GM18870 (cell line): ENCODE measurements around the gene CDKN3.
A peak's percentile ranks its signal among the peaks of the same experiment; 100 is the strongest.
"Not testable (repeated sequence)": the region's sequence is repeated elsewhere in the genome, so short reads cannot be mapped to it uniquely, and the experiment has no call there.

Experiments
- ATAC-seq: cut with Tn5 transposase; IDR thresholded peaks from one replicate; pipeline ENCODE4 v1.9.1; 2021; ENCODE audit warnings: moderate library complexity; ENCODE audit not compliant: unreplicated experiment

CDKN3 gene

DNA sequence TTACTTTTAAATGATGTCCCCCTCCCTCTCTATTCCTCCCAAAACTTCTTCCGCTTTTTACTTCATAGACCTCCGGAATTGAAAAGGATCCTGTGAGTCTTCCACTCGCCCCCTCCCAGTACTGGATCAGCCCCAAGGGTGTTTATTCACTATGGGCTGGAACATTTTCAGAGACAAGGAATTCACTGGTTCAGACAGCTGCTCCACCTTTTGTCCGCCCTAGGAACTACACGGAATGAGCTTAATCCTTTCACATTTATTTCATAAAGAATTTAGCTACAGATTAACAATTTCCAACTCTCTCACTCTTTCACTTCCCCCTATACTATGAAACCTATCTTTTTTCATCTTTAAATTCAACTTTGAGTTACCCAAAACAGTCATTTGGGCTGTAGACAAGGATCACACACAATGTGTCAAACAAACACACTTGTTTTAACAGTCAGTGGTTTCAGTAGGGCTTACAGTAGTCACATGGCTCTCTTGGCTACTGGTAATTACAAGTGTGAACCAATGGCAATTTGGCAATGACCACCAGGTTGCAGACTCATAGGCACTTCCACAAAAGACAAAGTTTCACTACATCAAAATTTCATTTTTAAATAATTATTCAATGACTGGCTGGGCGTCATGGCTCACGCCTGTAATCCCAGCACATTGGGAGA, 23.8 kb downstream of the CDKN3 start:
- ATAC-seq, result no peak

DNA sequence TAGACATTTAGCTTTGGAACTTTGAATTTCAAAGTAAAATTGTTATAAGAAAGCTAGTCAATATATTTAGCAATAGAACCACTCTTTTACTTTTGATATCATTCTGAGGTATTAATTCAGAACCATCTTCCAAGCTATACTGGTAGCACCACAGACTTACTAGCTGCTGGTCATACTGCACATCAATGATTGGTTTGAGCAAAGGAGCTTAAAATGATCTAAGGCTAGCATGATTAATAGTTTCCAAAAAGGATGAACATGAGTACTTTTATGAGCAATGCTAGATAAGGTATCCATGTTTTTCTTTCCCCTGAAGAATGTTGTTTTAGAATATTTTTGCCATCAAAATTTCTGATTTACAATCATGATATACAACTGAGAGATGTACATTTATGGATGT, 27.2 kb downstream of the CDKN3 start:
- no peak for ATAC-seq

DNA sequence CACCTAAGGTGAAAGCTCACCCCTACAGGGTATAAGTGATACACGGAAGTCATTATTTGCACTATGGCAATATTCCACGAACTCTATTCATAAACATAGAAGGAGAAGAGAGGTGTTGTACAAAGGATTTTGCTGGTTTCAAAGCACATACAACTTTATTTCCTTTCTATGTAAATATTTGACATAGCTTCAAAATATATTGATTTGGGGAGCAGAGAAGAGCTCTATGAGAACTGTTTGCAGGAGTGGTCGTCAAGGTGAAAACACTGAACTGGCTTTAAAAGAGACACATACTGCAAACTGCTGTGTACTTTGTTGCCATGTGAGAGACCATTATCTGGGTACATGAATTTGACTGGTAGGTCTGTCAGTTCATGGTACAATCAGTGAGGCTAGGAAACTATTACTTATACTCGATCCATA, 27.7 kb downstream of the CDKN3 start:
- ATAC-seq, result no peak

DNA sequence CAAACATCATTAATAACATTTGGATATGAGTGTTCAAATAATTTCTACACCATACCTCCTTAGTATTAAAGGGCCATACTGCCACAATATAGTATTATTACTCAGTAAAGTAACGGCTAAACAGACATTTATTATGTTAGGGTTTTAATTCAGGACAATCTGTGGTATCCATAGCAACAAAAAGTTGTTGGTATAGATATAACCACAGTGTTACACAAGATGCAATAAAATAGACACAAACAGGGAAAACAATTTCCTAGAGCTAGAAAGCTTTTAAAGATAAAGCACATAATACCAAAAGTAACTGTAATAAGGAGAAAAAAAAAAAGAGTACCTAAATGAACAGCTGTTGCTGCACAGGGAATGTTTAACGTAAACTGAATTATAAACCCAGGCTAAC, 28.3 kb downstream of the CDKN3 start:
- no peak for ATAC-seq

DNA sequence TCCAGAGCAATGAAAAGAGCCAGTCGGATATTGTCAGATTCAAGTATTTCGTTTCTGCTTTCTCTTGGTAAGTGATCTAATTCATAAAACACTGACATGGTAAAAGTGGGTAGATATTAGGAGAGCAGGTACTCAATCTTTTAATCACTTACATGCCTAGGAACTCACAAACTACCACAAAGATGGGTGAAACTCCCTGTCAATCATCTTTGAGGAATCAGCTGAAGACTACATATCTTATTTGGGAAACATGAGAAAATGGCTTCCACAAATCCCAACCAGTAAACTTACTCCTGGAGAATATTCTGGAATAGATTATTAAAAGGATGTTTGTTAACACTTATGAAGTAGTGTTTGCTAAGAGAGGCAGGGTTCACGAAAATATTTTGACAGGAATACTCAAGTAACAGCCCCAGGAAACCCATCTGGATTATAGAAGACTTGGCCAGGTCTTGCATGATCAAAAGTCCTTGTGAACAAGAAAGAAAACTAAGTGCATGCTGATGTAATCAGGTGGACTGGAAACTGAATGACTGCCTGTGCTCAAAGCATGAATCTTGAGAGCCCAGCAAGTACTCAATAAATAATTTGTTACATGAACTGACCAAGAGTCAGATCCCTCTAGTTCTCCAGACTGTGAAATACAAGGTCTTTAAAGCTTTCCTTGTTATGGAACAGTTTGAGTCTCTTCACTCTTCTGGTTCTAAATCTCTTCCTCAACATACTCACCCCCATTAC, 28.9 kb downstream of the CDKN3 start:
- ATAC-seq, result no peak

DNA sequence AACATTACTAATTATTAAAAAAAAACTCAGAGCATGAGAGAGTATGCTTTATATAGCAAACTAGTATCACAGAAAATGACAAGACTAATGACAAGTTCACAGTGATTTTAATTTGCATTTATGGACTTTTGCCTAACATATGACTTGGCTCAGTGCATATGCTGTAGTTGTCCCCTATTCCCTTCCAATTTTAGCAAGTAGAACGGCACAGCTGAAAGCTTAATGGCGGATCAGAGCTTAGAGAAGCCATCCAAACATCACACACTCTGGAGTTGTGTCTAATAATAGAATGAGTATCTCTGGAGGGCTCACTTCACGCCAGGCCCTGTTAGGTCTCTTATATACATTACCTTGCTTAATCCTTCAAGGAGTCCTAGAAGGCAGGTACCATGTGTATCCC, 31.1 kb downstream of the CDKN3 start:
- no peak for ATAC-seq

DNA sequence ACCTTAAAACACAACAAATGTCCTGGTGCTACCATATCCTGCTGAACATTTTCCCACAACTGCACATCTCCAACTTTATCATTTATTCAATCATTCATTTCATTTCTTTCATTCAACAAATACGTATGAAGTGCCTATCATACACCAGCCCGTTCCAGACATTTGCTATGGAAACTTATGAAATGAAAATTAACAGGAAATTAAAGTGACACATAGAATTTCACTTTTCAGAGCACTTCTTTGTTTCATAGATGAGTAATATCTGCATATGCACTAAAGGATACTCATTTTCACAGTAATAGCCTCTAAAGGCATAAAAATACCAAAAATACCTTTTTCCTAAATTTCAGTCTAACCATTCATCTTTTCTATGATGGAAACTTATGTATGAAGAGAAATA, 31.7 kb downstream of the CDKN3 start:
- no peak for ATAC-seq

DNA sequence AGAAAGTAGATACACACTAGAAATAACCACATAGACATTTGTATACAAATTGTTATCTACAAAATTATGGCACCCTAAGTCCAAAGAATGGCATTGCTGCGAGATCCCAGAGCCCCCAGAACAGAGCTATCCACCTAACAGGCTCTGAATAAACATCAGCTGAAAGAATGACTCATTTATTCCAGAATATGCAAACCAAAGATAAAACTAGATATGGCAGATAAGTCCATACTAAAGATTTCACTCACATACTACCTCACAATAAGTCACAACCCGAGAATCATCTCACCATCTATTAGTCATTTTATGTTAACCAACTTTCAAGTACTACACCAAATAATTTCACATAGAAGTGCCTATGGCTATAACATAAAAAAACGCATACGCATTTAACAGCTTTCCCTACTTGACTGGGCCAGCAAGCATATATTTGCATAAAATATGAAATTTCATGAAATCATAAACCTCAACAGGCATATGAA, 38.7 kb downstream of the CDKN3 start:
- no peak for ATAC-seq

DNA sequence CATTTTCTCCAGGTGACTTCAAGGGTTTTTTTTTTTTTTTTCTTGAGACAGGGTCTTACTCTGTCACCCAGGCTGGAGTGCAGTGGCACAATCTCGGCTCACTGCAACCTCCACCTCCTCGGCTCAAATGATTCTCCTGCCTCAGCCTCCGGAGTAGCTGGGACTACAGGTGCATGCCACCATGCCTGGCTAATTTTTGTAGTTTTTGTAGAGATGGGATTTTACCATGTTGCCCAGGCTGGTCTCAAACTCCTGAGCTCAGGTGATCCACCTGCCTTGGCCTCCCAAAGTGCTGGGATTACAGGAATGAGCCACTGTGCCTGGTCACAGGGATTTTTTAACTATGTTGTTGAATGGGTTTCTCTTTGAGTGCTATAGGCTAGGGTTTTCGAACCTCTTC, 41.1 kb downstream of the CDKN3 start:
- ATAC-seq, result not testable (repeated sequence)

DNA sequence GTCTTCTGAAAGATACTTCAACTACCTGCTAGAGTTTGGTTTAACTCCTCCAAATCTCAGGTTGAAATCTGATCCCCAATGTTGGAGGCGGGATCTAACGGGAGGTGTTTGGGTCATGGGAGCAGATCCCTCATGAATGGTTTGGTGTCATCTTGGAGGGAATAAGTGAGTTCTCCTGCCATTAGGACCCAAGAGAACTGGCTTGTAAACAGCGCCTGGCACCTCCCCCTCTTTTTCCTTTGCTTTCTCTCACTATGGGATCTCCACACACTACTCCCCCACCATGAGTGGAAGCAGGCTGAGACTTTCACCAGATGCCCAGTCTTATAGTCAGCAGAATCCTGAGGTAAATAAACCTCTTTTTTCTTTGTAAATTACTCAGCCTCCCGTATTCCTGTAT, 41.9 kb downstream of the CDKN3 start:
- ATAC-seq, result no peak

DNA sequence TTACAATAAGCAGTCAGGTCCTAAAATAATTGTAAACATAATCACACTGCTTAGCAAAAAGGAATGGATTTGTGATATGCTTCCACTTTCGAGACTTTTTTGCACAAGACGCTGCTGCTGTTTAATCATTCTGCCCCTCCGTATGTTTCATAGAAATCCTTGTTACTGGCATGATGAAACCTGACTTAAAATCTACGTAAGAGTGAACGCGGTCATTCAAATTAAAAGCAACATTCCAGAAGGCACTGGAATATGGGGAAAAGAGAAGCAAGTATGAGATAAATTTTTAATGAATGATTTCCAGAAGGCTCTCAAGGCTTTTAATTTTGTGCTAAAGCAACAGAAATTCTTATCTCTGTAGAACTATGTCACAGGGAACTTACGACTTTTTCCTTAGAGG, 43.2 kb downstream of the CDKN3 start:
- ATAC-seq, result no peak

DNA sequence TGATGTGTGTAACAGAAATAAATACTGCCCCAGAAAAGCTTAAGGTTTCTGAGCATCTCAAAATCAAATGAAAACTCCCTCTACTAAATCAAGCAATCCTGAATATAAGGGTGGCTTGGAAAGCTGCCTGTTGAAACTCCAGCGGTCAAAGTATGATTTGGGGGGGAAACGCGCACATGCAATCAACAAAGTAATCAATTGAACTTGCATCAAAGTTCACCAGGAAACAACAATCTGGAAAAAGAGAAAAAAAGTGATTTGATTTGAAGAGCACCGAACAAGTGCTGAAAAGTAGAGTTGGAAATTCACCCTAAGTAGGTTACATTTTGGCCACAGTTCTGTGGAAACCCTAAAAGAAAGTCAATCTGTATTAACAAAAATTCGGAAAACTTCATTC, 43.7 kb downstream of the CDKN3 start:
- no peak for ATAC-seq

DNA sequence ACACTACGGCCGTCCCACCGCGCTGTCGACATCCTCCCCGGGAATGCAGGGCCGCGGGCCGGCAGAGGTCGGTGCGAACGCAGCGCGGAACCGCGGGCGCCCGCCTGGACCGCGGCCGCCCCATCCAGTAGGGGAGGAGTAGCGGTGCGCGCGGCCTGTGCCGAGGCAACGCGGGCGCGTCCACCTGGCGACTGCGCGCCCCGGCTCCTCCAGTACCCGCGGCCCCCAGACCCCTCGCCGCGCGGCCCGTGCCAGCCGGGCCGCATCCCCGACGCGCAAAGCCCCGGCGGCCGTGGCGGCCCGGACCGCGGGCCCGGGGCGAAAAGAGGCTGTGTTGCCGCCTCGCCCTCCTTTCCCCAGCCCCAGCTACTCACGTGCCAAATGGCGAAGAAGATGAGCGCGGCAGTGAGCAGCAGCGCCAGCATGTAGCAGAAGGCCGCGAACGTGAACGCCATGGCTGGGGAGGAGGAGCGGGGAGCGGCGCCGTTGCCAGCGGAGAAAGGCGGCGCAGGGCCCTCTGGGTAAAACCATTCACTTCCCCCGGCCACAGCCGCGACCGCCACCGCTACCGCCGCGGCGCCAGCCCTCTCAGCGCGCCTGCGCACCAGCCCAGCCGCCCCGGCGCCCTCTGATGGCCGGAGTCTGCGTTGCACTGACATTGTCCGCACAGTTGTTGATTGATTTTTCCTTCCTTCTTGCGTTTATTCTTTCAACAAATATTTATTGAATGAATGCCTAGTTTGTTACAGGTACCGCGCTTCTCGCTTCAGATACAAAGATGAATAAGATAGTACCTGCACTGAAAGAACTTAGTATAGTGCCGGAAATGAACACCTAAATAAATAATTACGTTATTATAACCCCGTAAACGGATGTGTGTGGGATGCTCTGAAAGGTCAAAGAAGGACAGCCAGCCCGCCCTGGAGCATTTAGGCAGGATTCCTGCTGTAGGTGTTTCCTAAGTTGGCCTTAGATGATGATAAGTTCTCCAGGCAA, 44.4 kb downstream of the CDKN3 start, which contains the start of gene CNIH1:
Gene CNIH1 (minus strand): TSS at position 502 of the 996 bp plus-strand sequence. CDS start 47 bp downstream, at position 455.
- ATAC-seq, result peak; percentile 75

DNA sequence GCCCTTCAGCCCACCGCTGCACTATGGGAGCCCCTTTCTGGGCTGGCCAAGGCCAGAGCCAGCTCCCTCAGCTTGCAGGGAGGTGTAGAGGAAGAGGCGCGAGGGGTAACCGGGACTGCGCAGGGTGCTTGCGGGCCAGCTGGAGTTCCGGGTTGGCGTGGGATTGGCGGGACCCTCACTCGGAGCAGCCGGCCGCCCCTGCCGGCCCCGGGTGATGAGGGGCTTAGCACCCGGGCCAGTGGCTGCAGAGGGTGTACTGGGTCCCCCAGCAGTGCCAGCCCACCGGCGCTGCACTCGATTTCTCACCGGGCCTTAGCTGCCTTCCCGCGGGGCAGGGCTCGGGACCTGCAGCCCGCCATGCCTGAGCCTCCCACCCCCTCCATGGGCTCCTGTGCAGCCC, 46.2 kb downstream of the CDKN3 start:
- not testable (repeated sequence) for ATAC-seq

DNA sequence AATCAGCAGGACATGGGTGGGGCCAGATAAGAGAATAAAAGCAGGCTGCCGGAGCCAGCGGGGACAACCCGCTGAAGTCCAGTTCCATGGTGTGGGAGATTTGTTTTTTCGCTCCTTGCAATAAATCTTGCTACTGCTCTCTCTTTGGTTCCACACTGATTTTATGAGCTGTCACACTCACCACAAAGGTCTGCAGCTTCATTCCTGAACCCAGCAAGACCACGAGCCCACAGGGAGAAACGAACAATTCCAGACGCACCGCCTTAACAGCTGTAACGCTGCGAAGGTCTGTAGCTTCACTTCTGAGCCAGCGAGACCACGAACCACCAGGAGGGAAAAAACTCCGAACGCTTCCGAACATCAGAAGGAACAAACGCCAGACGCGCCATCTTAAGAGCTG, 47.2 kb downstream of the CDKN3 start:
- no peak for ATAC-seq

DNA sequence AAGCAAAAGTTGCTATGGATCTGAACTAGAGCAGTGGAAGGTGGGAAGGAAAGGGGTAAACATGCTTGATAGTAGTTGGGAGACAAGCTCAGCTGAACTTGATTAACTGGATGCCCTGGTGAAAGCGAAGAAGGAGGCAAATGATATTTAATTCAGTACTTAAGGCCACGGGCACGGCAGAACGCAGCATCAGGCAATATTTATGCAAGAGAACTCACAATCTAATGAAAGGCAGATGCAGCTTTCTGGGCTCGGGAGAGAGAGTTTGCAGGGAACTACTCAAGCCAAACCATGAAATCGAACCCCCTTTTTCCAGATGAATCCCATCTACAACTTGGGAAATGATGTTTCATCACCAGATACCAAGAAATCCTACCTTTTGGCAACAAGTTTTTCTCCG, 47.9 kb downstream of the CDKN3 start:
- ATAC-seq, result no peak

DNA sequence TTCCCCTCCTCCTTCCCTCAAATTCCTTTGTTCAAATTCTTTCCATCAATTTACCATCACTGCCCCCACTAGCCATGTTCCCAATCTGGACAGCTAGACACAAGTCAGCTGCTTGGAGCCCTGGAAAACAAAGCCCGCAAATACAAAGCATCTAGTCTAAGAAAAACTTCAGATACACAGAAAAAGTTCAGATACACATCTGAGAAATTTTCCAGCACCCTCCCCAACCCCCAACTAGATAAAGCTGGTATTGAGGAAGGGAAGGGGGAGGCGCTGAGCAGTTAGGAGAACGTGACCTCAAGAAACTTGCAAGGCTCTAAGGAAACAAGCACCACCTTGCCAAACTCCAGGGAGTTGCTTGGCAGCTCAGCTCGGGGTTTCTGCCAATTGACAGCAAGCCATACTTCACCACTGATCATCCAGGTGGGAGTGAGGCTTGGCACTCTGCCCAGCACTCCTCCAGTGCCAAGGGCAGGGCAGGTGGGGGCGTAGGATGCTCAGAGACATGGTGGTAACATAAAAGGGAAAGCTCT, 49.4 kb downstream of the CDKN3 start:
- no peak for ATAC-seq

DNA sequence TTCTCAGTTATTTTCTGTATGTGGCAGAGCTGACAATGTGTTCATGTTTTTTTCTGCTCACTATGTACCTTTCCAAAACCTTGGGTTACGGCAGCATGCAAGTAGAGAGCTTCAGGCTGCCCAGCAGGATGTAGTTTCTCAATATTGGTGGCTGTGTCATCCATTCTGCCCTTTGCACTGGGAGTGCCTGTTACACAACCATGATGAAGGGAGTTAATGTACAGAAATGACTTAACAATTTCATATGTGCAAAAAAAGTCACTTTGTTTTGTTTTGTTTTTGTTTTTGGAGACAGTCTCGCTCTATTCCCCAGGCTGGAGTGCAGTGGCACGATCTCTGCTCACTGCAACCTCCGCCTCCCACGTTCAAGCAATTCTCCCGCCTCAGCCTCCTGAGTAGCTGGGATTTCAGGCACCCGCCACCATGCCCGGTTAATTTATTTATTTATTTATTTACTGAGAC, 50.5 kb downstream of the CDKN3 start:
- no peak for ATAC-seq

DNA sequence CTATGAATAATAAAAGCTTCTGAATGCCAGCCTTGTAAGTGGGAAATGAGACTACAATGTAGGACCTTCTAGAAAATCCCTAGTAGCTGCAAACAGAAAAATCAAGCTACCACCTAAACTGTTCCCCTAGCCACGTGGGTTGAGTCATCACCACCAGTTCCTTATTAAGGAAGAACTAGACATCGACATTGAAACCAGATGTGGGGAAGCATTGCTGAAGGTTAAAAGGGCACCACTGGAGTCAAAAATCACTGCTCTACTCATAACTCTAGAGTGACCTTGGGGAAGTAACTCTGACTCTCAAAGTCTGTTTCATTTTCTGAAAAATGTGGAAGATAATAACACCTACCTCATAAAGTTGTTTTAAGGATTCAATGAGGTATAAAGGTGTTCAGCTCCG, 53.7 kb downstream of the CDKN3 start:
- no peak for ATAC-seq

DNA sequence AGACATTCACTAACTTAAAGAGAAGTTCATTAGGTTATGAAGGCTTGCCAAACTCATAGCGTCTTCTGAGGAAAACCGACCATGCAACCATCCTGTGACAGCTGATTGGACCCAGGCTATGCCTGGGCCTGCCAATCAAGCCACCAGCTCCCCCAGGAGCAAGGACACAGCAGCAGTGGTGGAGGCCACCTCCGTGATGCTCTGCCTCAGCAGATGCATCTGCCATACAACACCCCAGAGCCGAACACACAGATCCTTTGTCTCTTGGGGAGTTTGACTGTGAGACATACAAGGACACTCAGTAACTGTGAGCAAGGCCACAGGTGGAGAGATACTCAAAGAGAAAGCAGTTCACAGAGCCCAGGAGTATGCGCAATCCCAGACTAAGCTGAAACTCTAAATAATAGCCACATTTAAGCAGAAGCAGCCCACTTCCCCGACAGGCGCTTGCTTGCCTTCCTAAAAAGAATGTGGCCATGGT, 54.4 kb downstream of the CDKN3 start:
- ATAC-seq, result no peak

DNA sequence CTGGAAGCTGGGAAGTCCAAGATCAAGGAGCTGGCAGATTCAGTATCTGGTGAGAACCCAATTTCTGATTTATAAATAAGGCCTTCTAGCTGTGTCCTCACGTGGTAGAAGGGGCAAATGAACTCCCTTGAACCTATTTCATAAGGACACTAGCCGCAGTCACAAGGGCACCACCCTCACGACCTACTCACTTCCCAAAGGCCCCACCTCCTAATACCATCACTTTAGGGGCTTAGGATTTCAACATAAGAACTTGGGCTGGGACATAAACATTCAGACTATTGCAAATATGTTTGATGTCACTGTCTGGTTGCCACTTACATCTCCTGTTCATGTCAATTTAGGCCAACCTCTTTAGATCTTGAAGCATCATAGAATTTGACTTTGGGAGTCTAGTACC, 55.2 kb downstream of the CDKN3 start:
- ATAC-seq, result no peak
